NCI-H1694 treated with DMSO at 0.1 percent for 48 hours (cell line): Measurements from ENCODE around the gene AMBRA1.

Experiments
- DNase-seq: peaks from one replicate; lab custom pipeline; 2025; lab: John Stamatoyannopoulos, UW

Gene AMBRA1

DNA sequence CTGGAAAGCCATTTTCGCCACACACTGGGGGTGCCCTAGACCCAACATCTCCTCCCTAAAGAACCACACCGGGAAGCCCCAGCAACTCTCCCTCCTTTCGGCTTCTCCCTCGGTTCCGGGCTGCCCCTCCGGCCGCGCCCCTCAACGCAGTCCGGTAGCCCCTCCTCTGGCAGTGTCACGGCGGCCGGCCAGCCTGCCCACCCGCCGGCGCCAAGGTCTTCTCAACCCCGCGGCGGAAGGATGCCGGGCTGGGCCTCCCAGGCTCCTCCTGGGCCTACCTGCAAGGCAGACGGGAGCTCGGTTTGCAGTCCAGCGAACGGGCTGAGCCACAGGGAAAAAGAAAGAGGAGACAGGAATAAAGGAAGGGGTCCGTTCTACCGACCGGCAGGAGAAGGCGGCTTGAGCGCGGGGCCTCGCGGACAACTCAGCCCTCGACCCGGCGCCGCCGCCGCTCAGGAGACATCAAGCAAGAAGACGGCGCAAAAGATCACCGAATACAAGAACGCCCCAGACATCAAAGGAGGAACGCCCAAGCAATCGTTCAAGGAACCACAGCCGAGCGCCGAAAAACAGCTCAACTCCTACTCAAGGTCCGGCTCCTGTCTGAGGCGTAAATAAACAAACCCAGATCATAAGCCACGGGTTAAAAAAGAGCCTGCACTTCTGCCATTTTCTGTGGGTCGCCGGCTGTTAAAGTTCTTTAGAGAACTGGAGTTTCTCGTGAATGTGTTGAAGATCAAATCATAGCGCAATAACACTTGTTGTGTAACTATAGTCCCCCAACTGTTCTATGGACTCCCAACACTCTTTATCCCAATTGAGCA lies at the start of gene AMBRA1:
Gene AMBRA1, minus strand, starts transcription at position 474 of the 824 bp plus-strand sequence. CDS start 45,643 bp downstream, outside the sequence.
- DNase-seq = peak; percentile 80

GRCh38 chr11:46643531-46643930 lies 49.7 kb upstream of the AMBRA1 start:
- DNase-seq = no peak

- no peak for DNase-seq
These were observed 49.0 kb upstream of the AMBRA1 start for GRCh38 chr11:46642627-46643335.

GRCh38 chr11:46641639-46642038 lies 47.8 kb upstream of the AMBRA1 start:
- DNase-seq = no peak

- no peak for DNase-seq
These were observed 46.4 kb upstream of the AMBRA1 start for GRCh38 chr11:46640036-46640788.

DNA sequence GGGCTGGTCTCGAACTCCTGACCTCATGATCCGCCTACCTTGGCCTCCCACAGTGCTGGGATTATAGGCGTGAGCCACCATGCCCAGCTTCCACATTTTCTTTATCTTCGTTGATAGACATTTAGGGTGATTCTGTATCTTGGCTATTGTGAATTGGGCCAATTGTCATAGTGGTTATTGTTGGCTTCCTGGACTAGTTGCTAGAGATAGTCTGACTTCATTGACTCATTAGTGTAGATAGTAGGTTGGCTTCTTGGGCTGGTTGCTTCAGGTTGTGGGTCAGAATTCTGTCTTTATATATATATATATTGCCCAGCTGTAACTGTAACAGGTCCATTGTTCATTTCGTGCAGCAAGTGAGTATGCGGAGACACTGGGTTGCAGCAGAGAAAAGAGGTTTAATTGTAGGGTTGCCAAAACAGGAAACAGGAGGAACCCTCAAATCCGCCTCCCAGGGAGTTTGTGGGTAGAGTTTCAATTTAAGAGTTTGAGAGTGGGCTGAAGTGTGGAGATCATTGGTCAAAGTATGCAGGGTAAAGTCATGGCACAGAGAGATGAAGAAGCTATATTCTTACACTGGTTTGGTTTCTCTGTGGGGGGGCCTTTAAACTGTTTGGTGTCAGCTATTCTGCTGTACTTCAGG lies 45.5 kb upstream of the AMBRA1 start:
- no peak for DNase-seq

DNA sequence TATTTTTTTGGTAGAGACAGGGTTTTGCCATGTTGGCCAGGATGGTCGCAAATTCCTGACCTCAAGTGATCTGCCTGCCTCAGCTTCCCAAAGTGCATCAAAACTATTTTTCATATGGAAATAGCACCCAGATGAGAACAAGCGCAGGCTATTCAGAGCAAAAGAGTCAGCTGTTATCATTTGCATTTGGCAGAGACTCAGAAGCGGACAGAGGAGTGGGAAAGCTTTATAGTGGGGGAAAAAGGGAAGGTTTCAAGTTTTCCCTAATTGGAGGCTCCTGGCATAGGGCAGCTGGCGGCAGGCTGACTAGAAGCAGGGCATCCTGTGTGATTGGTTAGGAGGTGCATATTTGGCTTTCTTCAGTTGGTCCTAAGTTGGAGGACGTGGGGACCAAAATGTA lies 43.7 kb upstream of the AMBRA1 start:
- no peak for DNase-seq

- DNase-seq = no peak
These were observed 41.8 kb upstream of the AMBRA1 start for GRCh38 chr11:46635557-46636139.

GRCh38 chr11:46633291-46634217 lies 39.7 kb upstream of the AMBRA1 start:
- DNase-seq = no peak

GRCh38 chr11:46632502-46632901 lies 38.7 kb upstream of the AMBRA1 start:
- DNase-seq = no peak

DNA sequence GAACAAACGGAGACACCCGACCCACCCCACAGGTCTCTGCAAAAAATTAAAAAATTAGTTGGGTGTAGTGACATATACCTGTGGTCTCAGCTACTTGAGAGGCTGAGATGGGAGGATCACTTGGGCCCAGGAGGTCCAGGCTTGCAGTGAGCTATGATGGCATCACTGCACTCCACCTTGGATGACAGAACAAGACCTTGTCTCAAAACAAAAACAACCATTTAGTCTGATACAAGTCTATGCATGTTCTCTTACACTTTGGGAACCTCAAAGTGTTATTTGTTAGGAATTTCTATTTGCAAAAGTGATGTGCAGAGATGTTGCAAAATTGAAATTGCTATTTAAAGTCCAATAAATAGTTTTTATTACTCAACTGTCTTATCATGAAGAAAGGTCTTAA lies 37.9 kb upstream of the AMBRA1 start:
- no peak for DNase-seq

- no peak for DNase-seq
These were observed 36.4 kb upstream of the AMBRA1 start for GRCh38 chr11:46630237-46630636.

- no peak for DNase-seq
These were observed 35.1 kb upstream of the AMBRA1 start for GRCh38 chr11:46628961-46629360.

DNA sequence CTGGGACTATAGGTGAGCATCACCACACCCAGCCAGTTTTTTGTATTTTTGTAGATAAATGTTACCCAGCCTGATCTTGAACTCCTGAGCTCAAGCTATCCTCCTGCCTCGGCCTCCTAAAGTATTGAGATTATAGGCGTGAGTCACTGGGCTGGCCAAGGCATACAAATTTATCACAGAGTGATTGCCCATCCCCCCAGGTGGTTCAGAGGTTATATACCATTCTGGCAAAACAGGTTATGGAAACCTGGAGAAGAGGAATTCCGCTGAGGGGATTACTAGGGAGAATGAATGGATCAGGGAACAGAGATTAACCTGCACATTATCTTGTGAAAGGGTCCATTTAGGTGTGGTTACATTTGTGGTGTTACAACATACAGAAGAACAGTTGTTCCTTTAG lies 31.6 kb upstream of the AMBRA1 start:
- no peak for DNase-seq

DNA sequence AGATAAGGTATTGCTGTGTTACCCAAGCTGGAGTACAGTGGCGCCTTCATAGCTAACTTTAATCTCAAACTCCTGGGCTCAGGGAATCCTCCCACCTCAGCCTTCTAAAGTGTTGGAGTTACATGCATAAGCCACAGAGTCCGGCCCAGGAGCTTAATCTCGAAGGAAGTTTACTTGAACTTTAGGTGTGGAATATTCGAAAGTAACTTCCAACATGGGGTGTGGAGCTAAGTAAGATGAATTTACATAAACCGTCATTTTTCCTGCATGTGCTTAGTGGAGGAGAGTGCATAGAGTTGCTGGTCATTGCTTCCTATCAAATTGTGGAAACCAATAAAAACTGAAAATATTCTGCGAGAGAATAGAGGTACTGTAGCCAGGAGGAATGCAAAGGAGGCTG lies 25.0 kb upstream of the AMBRA1 start:
- no peak for DNase-seq

- no peak for DNase-seq
These were observed 24.1 kb upstream of the AMBRA1 start for GRCh38 chr11:46617972-46618314.

DNA sequence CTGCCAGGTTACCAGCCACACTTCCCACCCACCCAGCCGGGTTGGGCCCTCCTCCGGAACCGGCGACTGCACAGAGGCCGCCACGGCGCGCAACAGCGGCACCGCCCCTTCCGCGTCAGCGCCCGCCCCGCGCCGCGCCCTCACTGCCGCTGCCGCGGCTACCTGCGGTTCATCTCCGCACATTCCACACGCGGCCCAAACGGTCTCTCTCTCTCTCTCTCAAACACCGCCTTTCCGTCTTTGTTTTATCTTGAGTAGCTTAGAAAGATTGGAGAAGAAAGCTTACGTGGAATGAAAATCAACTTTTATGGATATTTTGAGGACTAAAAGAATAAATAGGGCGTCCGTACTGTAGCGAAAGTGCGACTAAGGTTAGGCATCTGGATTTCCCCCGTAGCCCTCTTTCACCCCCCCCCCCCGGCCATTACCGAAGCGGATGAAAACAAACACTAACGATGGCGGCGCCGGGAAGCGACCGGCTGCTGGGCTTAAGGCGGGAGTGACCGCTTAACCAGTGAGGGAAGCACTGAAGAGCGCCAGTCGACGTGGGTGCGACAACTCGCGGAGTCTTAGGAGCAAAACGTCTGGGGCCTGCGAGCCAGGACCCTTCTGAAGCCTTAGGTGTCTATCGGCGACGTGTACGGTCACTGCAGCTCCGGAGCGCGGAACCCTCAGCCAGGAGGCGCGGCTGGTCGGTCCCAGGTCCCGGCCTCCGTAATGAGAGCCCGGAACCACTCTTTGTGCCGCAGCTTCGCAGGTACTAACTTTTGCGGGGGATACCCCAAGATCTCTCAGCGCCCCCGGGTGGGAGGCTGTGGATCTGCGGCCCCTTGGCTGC lies 23.5 kb upstream of the AMBRA1 start, which contains the start of the genes ATG13 and HARBI1:
Gene ATG13, plus strand, starts transcription at position 420 of the 838 bp plus-strand sequence. CDS start 26,739 bp downstream, outside the sequence.
Gene HARBI1, minus strand, starts transcription at position 94 of the 838 bp plus-strand sequence. CDS start 990 bp downstream, outside the sequence.
- peak; percentile 85 for DNase-seq

GRCh38 chr11:46616551-46617133 lies 22.8 kb upstream of the AMBRA1 start:
- DNase-seq = no peak

DNA sequence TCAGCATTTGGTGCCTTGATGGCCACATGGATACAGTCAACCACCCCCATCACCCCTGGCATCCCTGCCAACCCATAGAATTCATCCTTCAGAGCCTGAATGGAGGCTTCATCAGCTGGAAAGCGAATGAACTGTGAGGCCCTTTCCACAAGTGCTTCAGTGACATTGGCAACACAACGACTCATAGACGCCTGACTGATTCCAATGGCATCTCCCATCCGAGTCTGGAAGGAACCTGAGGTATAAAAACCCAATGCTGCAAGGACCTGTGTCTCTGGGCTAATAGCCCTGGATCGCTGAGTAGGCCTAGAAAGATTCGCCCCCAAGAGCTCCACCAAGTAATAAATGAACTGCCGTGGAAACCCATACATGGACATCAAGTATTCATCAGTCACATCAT lies 21.9 kb upstream of the AMBRA1 start:
- DNase-seq = no peak
